AG10803 (cell line): ENCODE measurements around the gene ARHGAP32.

Source experiments
- DNase-seq: peaks from one replicate; pipeline ENCODE4 v3.0.0; 2010; ENCODE audit warnings: low read depth
- H3K4me3 ChIP-seq: 2 replicates; pipeline ENCODE4 v1.5.1; 2011; ENCODE audit warnings: mild to moderate bottlenecking, low read length, control low read depth
- CTCF ChIP-seq: conservative IDR thresholded peaks from 2 replicates; pipeline ENCODE4 v1.5.1; 2011; ENCODE audit warnings: mild to moderate bottlenecking, low read length, control low read depth, inconsistent platforms

ARHGAP32 gene

GRCh38 chr11:129040934-129041333 lies 151.2 kb downstream of the ARHGAP32 start:
- DNase-seq: no peak
- TF ChIP-seq CTCF: no peak
- H3K4me3 ChIP-seq: no peak overlapping the region

- TF ChIP-seq CTCF: no peak
- no peak for DNase-seq
- no peak overlapping the region for H3K4me3 ChIP-seq
These were observed 156.9 kb downstream of the ARHGAP32 start for GRCh38 chr11:129035244-129035643.

DNA sequence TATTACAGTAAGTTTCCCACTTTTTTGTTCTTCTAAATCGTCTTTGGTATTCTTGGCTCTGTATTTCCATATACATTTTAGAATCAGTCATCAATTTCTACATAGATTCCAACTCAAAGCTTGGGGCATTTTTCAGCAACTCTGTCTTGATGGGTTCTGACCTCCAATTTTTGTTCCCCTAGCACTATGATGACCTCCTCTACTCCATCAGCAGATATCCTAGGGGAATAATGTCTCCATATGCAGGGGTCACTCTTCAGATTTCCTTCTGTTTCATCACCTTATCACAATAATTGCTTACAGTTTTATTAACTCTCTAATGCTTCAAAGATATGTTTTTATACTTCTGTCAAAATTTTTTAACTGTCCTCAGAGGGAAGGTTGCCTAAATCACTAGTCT lies 158.1 kb downstream of the ARHGAP32 start:
- H3K4me3 ChIP-seq: no peak overlapping the region
- no peak for DNase-seq
- no peak for TF ChIP-seq CTCF

DNA sequence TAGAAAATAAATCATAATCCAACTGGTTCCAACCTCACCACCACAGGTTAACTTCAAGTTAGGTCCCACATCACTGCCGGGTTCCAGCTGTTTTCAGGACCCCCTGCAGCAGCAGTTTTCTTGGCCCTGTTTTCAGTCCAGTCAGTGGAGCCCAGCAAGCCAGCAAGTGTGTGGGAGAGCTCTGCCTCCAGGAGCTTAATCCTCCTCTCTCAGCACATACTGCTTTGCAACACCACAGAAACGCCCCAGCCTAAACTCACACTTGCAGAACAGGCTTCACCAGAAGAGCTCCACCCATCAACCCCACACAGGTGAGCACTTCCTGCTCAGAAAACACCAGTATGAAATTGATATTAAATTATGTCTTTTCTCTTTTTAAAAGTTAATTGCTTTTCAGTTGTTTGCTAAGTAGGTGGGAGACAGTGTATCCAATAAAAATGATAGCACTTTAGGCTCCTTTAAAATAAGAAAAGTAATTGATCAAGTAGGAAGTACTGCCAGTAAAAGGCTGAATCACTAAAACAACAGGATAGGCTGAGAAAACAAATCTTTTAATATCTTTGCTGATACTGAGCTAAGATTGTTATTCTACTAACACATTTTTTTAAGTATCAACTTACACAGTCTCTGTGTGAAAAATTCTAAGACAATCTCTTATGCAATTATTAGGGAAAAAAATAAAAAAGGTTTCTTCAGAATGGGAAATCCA lies 168.0 kb downstream of the ARHGAP32 start:
- no peak overlapping the region for H3K4me3 ChIP-seq
- DNase-seq: no peak
- no peak for TF ChIP-seq CTCF

DNA sequence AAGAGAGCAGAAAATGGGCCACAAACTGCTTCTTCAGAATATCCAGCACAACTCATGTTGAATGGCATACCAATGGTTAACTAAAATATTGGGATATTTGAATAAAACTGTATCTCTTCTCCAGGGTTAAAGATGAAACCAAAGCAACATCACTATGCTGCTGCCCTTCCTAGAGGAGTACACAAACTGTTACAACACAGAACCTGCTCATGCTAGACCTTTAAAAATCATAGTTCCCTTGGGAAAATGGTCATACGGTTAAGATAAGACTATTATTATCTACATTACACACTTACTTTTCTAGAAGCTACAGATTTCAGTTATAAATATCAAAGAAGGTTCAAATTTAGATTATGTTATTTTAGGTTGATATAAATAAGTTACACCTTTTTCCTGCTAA lies 170.8 kb downstream of the ARHGAP32 start:
- H3K4me3 ChIP-seq: no peak overlapping the region
- no peak for DNase-seq
- no peak for TF ChIP-seq CTCF

- DNase-seq: no peak
- H3K4me3 ChIP-seq: no peak overlapping the region
- TF ChIP-seq CTCF: no peak
These were observed 173.1 kb downstream of the ARHGAP32 start for GRCh38 chr11:129018991-129019390.

DNA sequence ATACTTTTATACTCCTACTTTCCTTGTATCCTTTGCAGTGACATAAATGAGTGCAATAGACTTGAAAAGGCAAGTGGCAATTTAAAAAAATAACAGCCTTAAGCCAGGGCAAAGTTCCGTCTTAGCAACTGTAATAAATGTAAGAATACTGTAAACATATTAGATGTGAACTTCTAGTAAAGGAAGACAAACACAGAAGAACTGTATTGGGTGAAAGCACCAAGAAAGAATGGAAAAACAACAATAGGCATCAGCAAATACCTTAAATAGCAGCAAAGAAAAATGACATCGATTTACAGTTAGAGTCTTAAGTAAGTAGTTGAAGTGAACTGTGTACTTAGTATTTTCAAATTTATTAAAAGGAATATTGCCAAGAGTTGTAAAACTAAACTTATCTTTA lies 174.0 kb downstream of the ARHGAP32 start:
- no peak overlapping the region for H3K4me3 ChIP-seq
- TF ChIP-seq CTCF: no peak
- no peak for DNase-seq
